K562 (cell line): Measurements from ENCODE around the gene ERF. TPM values are rescaled to one million over a fixed set of nuclear protein-coding genes. Genes with fewer than 3 reads are reported as not detected.

ENCODE experiments used
- ARID2 ChIP-seq: fragments of 450-650 bp; IDR thresholded peaks from 2 replicates; pipeline ENCODE4 v1.6.1; 2017; ENCODE audit warnings: antibody characterized with exemption, mild to moderate bottlenecking
- CHD1 ChIP-seq: fragments of 200-600 bp; sonication (generic); IDR thresholded peaks from one replicate; pipeline ENCODE4 v1.6.1; 2012; ENCODE audit warnings: mild to moderate bottlenecking, moderate library complexity, low read length, inconsistent platforms
- HDAC2 ChIP-seq: fragments of 450-650 bp; IDR thresholded peaks from 2 replicates; pipeline ENCODE4 v1.6.1; 2016; ENCODE audit warnings: mild to moderate bottlenecking
- HEY1 ChIP-seq: fragments of 250-450 bp; sonication (Bioruptor Pico); IDR thresholded peaks from 2 replicates; pipeline ENCODE4 v1.5.0; 2020; ENCODE audit warnings: mild to moderate bottlenecking, moderate library complexity, borderline replicate concordance
- KLF13 ChIP-seq: fragments of 450-650 bp; IDR thresholded peaks from 2 replicates; pipeline ENCODE4 v1.6.1; 2016; ENCODE audit warnings: missing genetic modification characterization, low read depth, mild to moderate bottlenecking, missing compliant biosample characterization, moderate library complexity, borderline replicate concordance
- NONO ChIP-seq, 2 experiments: fragments of 200-400 bp in 1 of 2; fragments of 450-650 bp in 1 of 2; formaldehyde crosslinking in 1 of 2; IDR thresholded peaks; 2 replicates each; pipeline ENCODE4 v1.6.1; 2017; ENCODE audit warnings: low read depth in 2 of 2, mild to moderate bottlenecking in 2 of 2, moderate library complexity in 2 of 2, low read length in 1 of 2
- PATZ1 ChIP-seq: fragments of 250-450 bp; sonication (Bioruptor Pico); IDR thresholded peaks from 2 replicates; pipeline ENCODE4 v1.5.0; 2020; ENCODE audit warnings: mild to moderate bottlenecking, borderline replicate concordance
- PCBP2 ChIP-seq: fragments of 200-400 bp; formaldehyde crosslinking; IDR thresholded peaks from 2 replicates; pipeline ENCODE4 v1.6.1; 2018; ENCODE audit warnings: low read length, low read depth, mild to moderate bottlenecking, moderate library complexity; ENCODE audit not compliant: poor library complexity, severe bottlenecking
- PTRF ChIP-seq: fragments of 450-650 bp; IDR thresholded peaks from 2 replicates; pipeline ENCODE4 v1.6.1; 2016; ENCODE audit warnings: mild to moderate bottlenecking, missing genetic modification characterization, missing compliant biosample characterization
- STAT5A ChIP-seq: IDR thresholded peaks from 2 replicates; pipeline ENCODE4 v1.6.1; 2012; ENCODE audit warnings: low read length, inconsistent platforms, borderline replicate concordance
- TEAD1 ChIP-seq, 2 experiments: fragments of 450-650 bp in 1 of 2; sonication (generic) in 1 of 2; formaldehyde crosslinking; IDR thresholded peaks; 2 replicates each; pipeline versions ENCODE4 v1.4.0 to v1.8.0; 2020 to 2022; ENCODE audit warnings: mild to moderate bottlenecking in 2 of 2, missing genetic modification reagents in 1 of 2
- U2AF2 ChIP-seq: fragments of 200-400 bp; formaldehyde crosslinking; optimal IDR thresholded peaks from 2 replicates; pipeline ENCODE3; 2017; ENCODE audit warnings: low read depth, mild to moderate bottlenecking, low read length
- XRCC5 ChIP-seq: fragments of 200-400 bp; formaldehyde crosslinking; IDR thresholded peaks from 2 replicates; pipeline ENCODE4 v1.6.1; 2017; ENCODE audit warnings: low read depth, mild to moderate bottlenecking, low read length
- ZNF277 ChIP-seq: fragments of 250-450 bp; sonication (Bioruptor Pico); IDR thresholded peaks from 2 replicates; pipeline ENCODE4 v1.8.0; 2022; ENCODE audit warnings: inconsistent platforms, mild to moderate bottlenecking, moderate library complexity, borderline replicate concordance
- ZNF316 ChIP-seq: fragments of 450-650 bp; IDR thresholded peaks from 2 replicates; pipeline ENCODE4 v1.6.1; 2016
- ZNF436 ChIP-seq: fragments of 250-450, 450-650 bp; sonication (Bioruptor Pico); formaldehyde crosslinking; IDR thresholded peaks from 2 replicates; pipeline ENCODE4 v1.7.0; 2020; ENCODE audit warnings: mild to moderate bottlenecking
- ZNF639 ChIP-seq, 2 experiments: fragments of 200-800 bp in 1 of 2; sonication (Bioruptor generic) in 1 of 2; sonication (generic) in 1 of 2; formaldehyde crosslinking in 1 of 2; IDR thresholded peaks in 1 of 2; conservative IDR thresholded peaks in 1 of 2; 2 replicates each; pipeline versions ENCODE4 v1.5.0 to v1.6.1; 2016 to 2020; ENCODE audit warnings: missing compliant biosample characterization in 1 of 2, missing genetic modification characterization in 1 of 2, missing genetic modification reagents in 1 of 2
- ZNF778 ChIP-seq: fragments of 450-650 bp; formaldehyde crosslinking; IDR thresholded peaks from 2 replicates; pipeline ENCODE4 v1.4.0; 2020; ENCODE audit warnings: mild to moderate bottlenecking, moderate library complexity
- ZNF830 ChIP-seq: fragments of 250-450 bp; sonication (Bioruptor Pico); IDR thresholded peaks from 2 replicates; pipeline ENCODE4 v1.5.0; 2021; ENCODE audit warnings: mild to moderate bottlenecking
- polyA plus RNA-seq, 8 experiments: library from polyadenylated mRNA; depleted of rRNA in 4 of 8; stranded (reverse) in 5 of 8; unstranded in 3 of 8; fragments of >200 nt; fragmentation: Nextera tagmentation in 2 of 8; fragmentation: Illumina TruSeq in 1 of 8; extraction: Ambion mirVana in 2 of 8; extraction: Trizol in 1 of 8; gene quantifications; 2 replicates each; pipeline versions ENCODE4 v1.2.1 to v1.2.3, GENCODE V29; 2011 to 2014; ENCODE audit warnings: inconsistent platforms in 1 of 8, missing spikeins in 1 of 8
- total RNA-seq, 7 experiments: library from RNA; depleted of rRNA in 6 of 7; stranded (reverse); fragments of >200 nt in 6 of 7; fragmentation: Illumina TruSeq in 2 of 7; extraction: Trizol in 2 of 7; gene quantifications; 2 replicates each; pipeline versions ENCODE4 v1.2.1 to v1.2.3, GENCODE V29; 2011 to 2021; ENCODE audit warnings: low replicate concordance in 1 of 7
- TF ChIP-seq, protein P1 (sequence below): sonication (generic); formaldehyde crosslinking; IDR thresholded peaks from 2 replicates; pipeline ENCODE4 v1.8.0; 2022; ENCODE audit warnings: missing genetic modification reagents, mild to moderate bottlenecking, borderline replicate concordance

The ERF gene
- total and polyA plus RNA-seq, 9 of the 15 experiments (the other 6 are each of a cell fraction or from before 2014, with no cell fraction given), result 0.03 to 75.4 (median 27.0) TPM

- TF ChIP-seq PATZ1 (CRISPR knock-in tag) (no peak), ZNF639 (CRISPR knock-in tag; conservative IDR thresholded peaks at IDR 0.05 in 1 of 2, IDR thresholded peaks at IDR 0.05 in 1 of 2) (no peak), HDAC2 (0 out of 2 replicates have a peak, but pooled peaks have one; percentile 50), HEY1 (CRISPR knock-in tag) (no peak), KLF13 (no peak), ZNF277 (CRISPR knock-in tag) (no peak), NONO (IDR thresholded peaks at IDR 0.05; ENCODE audit: low read depth in 2 of 2, low read length in 1 of 2) (no peak), XRCC5 (no peak), PCBP2 (no peak), PTRF (no peak), ZNF436 (CRISPR knock-in tag) (no peak), ZNF316 (peak; percentile 37; the same call in 1 of the 2 replicates), U2AF2 (no peak), ZNF778 (no peak), STAT5A (no peak), CHD1 (peak; percentile 14), TEAD1 (CRISPR knock-in tag; IDR thresholded peaks at IDR 0.05) (no peak), ARID2 (no peak; the same call in none of the 2 replicates), ZNF830 (CRISPR knock-in tag) (no peak)
- TF ChIP-seq, protein P1, sequence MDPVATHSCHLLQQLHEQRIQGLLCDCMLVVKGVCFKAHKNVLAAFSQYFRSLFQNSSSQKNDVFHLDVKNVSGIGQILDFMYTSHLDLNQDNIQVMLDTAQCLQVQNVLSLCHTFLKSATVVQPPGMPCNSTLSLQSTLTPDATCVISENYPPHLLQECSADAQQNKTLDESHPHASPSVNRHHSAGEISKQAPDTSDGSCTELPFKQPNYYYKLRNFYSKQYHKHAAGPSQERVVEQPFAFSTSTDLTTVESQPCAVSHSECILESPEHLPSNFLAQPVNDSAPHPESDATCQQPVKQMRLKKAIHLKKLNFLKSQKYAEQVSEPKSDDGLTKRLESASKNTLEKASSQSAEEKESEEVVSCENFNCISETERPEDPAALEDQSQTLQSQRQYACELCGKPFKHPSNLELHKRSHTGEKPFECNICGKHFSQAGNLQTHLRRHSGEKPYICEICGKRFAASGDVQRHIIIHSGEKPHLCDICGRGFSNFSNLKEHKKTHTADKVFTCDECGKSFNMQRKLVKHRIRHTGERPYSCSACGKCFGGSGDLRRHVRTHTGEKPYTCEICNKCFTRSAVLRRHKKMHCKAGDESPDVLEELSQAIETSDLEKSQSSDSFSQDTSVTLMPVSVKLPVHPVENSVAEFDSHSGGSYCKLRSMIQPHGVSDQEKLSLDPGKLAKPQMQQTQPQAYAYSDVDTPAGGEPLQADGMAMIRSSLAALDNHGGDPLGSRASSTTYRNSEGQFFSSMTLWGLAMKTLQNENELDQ (CRISPR knock-in tag), result no peak
Observed at GRCh38 chr19:42269478-42270345, 14.8 kb upstream of the ERF start (continued).
